HEK293T (cell line): ENCODE measurements around the gene MASP1.

ENCODE experiments used
- ELF4 ChIP-seq: fragments of 450-650 bp; IDR thresholded peaks from 2 replicates; pipeline ENCODE4 v1.6.1; 2017; ENCODE audit warnings: antibody characterized with exemption
- FOXA1 ChIP-seq: fragments of 450-650 bp; IDR thresholded peaks from 2 replicates; pipeline ENCODE4 v1.6.1; 2016; ENCODE audit warnings: mild to moderate bottlenecking
- LEF1 ChIP-seq: fragments of 450-650 bp; IDR thresholded peaks from 2 replicates; pipeline ENCODE4 v1.6.1; 2017; ENCODE audit warnings: mild to moderate bottlenecking, borderline replicate concordance
- SP1 ChIP-seq: fragments of 450-650 bp; IDR thresholded peaks from 2 replicates; pipeline ENCODE4 v1.6.1; 2017

- TF ChIP-seq FOXA1 (no peak), SP1 (no peak), ELF4 (no peak), LEF1 (no peak)
Observed at GRCh38 chr3:187228740-187229139, 62.8 kb downstream of the MASP1 start.
